ENCODE results near the gene INPP4B.
"Not testable (repeated sequence)": the region's sequence is repeated elsewhere in the genome, so short reads cannot be mapped to it uniquely, and the experiment has no call there.

Gene INPP4B

GRCh38 chr4:142081025-142081424 is 765.1 kb downstream of the INPP4B start:
- no peaks in the 10 kb centered on the region for H3K27me3 ChIP-seq (ENCODE audit: low read depth, low read length)
- no peaks in the 10 kb centered on the region for H3K79me2 ChIP-seq (ENCODE audit: low read length)
- no peak overlapping the region for H3K4me2 ChIP-seq (ENCODE audit: low read length)
- no peak overlapping the region for H3K4me3 ChIP-seq (ENCODE audit: low read length)
- H3K9me3 ChIP-seq (ENCODE audit: insufficient read depth, low read length) = no peaks in the 10 kb centered on the region
- H2AFZ ChIP-seq (ENCODE audit: low read depth, low read length) = no peak overlapping the region
- no peaks in the 10 kb centered on the region for H4K20me1 ChIP-seq (ENCODE audit: insufficient read depth, low read length)
- H3K27ac ChIP-seq (ENCODE audit: low read length) = no peak overlapping the region
- no peak overlapping the region for H3K9ac ChIP-seq (ENCODE audit: low read length)
- TF ChIP-seq CTCF (IDR thresholded peaks at IDR 0.05; ENCODE audit: low read depth, low read length) (no peak), EZH2phosphoT487 (IDR thresholded peaks at IDR 0.05; ENCODE audit: low read depth) (no peak)
- H3K4me1 ChIP-seq (ENCODE audit: low read length) = no peaks in the 10 kb centered on the region
- no peaks in the 10 kb centered on the region for H3K36me3 ChIP-seq (replicated peaks; ENCODE audit: low read depth, low read length)

- no peaks in the 10 kb centered on the region for H3K9me3 ChIP-seq (ENCODE audit: insufficient read depth, low read length)
- no peaks in the 10 kb centered on the region for H3K4me1 ChIP-seq (ENCODE audit: low read length)
- H3K4me3 ChIP-seq (ENCODE audit: low read length) = no peak overlapping the region
- TF ChIP-seq CTCF (IDR thresholded peaks at IDR 0.05; ENCODE audit: low read depth, low read length) = no peak
- no peak overlapping the region for H3K9ac ChIP-seq (ENCODE audit: low read length)
- no peaks in the 10 kb centered on the region for H3K36me3 ChIP-seq (replicated peaks; ENCODE audit: low read depth, low read length)
- no peaks in the 10 kb centered on the region for H3K79me2 ChIP-seq (ENCODE audit: low read length)
- no peak overlapping the region for H2AFZ ChIP-seq (ENCODE audit: low read depth, low read length)
- H3K27ac ChIP-seq (ENCODE audit: low read length) = no peak overlapping the region
- no peaks in the 10 kb centered on the region for H3K27me3 ChIP-seq (ENCODE audit: low read depth, low read length)
- H3K4me2 ChIP-seq (ENCODE audit: low read length) = no peak overlapping the region
- H4K20me1 ChIP-seq (ENCODE audit: insufficient read depth, low read length) = no peaks in the 10 kb centered on the region
Observed at GRCh38 chr4:142079959-142080358, 766.1 kb downstream of the INPP4B start.

- Histone ChIP-seq H3K4me3 (ENCODE audit: low read length) (no peak overlapping the region), H3K27me3 (ENCODE audit: low read depth, low read length) (no peaks in the 10 kb centered on the region), H3K9me3 (ENCODE audit: insufficient read depth, low read length) (no peaks in the 10 kb centered on the region), H3K79me2 (ENCODE audit: low read length) (no peaks in the 10 kb centered on the region), H3K36me3 (replicated peaks; ENCODE audit: low read depth, low read length) (no peaks in the 10 kb centered on the region), H4K20me1 (ENCODE audit: insufficient read depth, low read length) (no peaks in the 10 kb centered on the region), H2AFZ (ENCODE audit: low read depth, low read length) (no peak overlapping the region), H3K4me2 (ENCODE audit: low read length) (no peak overlapping the region), H3K27ac (ENCODE audit: low read length) (no peak overlapping the region), H3K4me1 (ENCODE audit: low read length) (no peaks in the 10 kb centered on the region), H3K9ac (ENCODE audit: low read length) (no peak overlapping the region)
- no peak for TF ChIP-seq EZH2phosphoT487 (IDR thresholded peaks at IDR 0.05; ENCODE audit: low read depth)
- TF ChIP-seq CTCF (IDR thresholded peaks at IDR 0.05; ENCODE audit: low read depth, low read length) = no peak
Observed at GRCh38 chr4:142077048-142077447, 769.1 kb downstream of the INPP4B start.

GRCh38 chr4:142068304-142068703 is 777.8 kb downstream of the INPP4B start:
- H3K36me3 ChIP-seq (replicated peaks; ENCODE audit: low read depth, low read length); H3K79me2 ChIP-seq (ENCODE audit: low read length); H2AFZ ChIP-seq (ENCODE audit: low read depth, low read length); H3K9me3 ChIP-seq (ENCODE audit: insufficient read depth, low read length); H3K4me1 ChIP-seq (ENCODE audit: low read length); H3K4me2 ChIP-seq (ENCODE audit: low read length); H3K9ac ChIP-seq (ENCODE audit: low read length); H3K27ac ChIP-seq (ENCODE audit: low read length); H3K4me3 ChIP-seq (ENCODE audit: low read length); H4K20me1 ChIP-seq (ENCODE audit: insufficient read depth, low read length); H3K27me3 ChIP-seq (ENCODE audit: low read depth, low read length): not testable (repeated sequence)

- not testable (repeated sequence) for H3K27me3 ChIP-seq (ENCODE audit: low read depth, low read length); H3K36me3 ChIP-seq (replicated peaks; ENCODE audit: low read depth, low read length); H3K4me3 ChIP-seq (ENCODE audit: low read length); H4K20me1 ChIP-seq (ENCODE audit: insufficient read depth, low read length); H3K79me2 ChIP-seq (ENCODE audit: low read length); H3K9ac ChIP-seq (ENCODE audit: low read length); H3K4me1 ChIP-seq (ENCODE audit: low read length); H3K4me2 ChIP-seq (ENCODE audit: low read length); H3K27ac ChIP-seq (ENCODE audit: low read length); H2AFZ ChIP-seq (ENCODE audit: low read depth, low read length); H3K9me3 ChIP-seq (ENCODE audit: insufficient read depth, low read length)
Observed at GRCh38 chr4:142066562-142066961, 779.5 kb downstream of the INPP4B start.
